Activated T-helper 1 cell treated with Interleukin-2 at 50 U/mL for 16 hours (primary cell): ENCODE data around the gene EEF2KMT.

ENCODE experiments used
- DNase-seq: peaks from one replicate; pipeline ENCODE4 v3.0.0-alpha.2; 2020; ENCODE audit warnings: low read depth

The EEF2KMT gene

DNA sequence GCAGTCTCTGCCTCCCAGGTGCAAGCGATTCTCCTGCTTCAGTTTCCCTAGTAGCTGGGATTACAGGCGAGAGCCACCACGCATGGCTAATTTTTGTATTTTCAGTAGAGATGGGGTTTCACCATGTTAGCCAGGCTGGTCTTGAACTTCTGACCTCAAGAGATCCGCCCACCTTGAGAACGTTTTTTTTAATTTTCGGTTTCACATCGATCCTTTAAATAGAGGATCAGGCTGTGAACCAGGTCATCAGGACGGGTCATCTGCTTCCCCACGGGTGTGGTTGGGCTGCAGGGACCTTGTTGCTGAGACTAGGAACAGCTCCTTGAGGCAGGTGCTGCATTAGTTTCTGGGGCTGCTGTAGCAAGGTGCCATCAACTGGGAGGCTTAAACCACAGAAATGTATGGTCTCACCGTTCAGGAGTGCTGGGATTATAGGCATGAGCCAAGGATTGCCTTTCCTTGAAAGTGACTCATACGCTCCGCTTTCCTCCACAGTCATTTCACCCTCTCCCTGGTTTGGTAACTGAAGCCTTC lies 55.9 kb downstream of the EEF2KMT start:
- no peak for DNase-seq

DNA sequence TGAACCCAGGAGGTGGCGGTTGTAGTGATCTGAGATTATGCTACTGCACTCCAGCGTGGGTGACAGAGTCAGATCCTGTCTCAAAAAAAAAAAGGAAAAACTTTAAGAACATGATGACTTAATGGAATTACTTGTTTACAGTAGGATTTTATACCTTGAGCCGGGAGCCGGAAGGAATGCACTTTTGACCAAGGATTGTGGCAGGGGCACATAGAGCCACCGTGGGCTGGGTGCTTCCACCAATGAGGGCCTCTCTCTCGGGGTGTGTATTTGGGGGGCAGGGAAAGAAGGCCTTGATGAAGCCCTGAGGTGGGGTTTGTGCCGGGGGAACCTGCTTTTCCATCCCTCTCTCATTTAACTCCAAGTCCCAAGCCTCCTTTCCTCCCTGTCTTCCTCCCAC lies 57.1 kb downstream of the EEF2KMT start:
- DNase-seq, result no peak

DNA sequence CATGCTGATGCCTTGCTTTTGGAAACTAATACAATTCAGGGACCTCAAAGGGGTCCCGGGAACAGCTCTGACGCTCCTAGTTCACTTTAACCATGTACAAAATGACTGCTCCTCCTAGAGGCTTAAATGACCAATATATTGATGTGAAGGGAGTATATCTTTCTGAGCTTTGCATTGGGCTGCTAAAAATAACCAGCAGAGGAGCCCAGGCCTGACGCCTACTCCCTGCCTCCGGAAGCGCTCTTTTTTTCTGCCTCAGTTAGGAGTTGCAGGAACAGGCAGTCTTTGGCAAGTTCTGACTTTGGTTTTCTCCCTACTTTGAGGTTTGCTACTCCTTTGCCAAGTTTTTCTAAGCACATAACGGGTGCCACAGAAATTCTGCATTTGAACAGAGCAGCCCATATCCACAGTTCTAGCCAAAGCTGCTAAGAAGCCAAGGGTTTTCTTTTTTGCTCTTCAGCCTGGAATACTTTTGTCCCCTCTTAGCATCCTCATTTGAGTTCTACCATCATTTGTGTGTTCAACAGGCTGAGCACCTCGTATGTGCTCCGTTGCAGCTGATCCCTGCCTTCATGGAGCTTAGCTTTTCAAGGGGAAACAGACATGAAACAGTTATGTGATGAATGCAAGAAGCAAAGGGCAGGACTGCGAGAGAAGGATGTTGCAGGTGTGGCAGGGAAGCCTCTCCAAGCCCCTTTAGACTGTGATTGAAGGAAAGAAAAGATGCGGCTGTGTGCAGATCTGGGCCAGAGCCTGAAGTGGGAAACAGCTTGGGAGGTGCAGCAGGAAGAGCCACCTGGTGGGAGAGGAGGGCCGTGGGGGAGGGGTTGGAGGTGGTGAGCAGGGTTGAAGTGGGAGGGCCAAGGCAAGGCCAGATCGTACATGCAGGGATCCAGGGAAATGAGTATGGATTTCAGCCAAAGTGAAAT lies 61.1 kb downstream of the EEF2KMT start:
- no peak for DNase-seq

DNA sequence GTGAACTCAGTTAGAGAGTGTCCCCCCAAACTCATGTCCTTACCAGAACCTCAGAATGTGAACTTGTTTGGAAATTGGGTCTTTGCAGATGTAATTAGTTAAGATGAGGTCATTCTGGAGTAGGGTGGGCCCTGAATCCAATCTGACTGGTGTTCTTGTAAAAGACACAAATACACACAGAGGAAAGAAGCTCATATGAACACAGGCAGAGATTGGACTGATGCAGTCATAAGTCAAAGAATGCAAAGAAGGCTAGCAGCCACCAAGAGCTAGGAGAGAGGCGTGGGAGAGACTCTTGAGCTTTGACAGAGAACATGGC lies 61.7 kb downstream of the EEF2KMT start:
- DNase-seq, result no peak
